ENCODE measurements around the gene ANKS1B. TPM values are rescaled to one million over a fixed set of nuclear protein-coding genes. Genes with fewer than 3 reads are reported as not detected.

ANKS1B gene
- total and polyA plus RNA-seq, 4 donors = 0.03 to 3.4 (median 0.53) TPM

- no peak overlapping the region for H3K9ac ChIP-seq (ENCODE audit: low read depth in 1 of 2, low read length in 2 of 2)
- H3K4me3 ChIP-seq (ENCODE audit: low read depth in 1 of 3, low read length in 3 of 3) = no peak overlapping the region
- 83% methylated on average over 2 of the region's 2 CpGs for WGBS
- TF ChIP-seq CTCF (IDR thresholded peaks at IDR 0.05; ENCODE audit: low read depth, low read length, missing input control) (no peak), TAF1 (conservative IDR thresholded peaks at IDR 0.05) (no peak), NR2F2 (IDR thresholded peaks at IDR 0.05) (no peak), RAD21 (IDR thresholded peaks at IDR 0.05) (no peak), JUND (IDR thresholded peaks at IDR 0.05) (no peak), SP1 (IDR thresholded peaks at IDR 0.05) (no peak), HNF4A (conservative IDR thresholded peaks at IDR 0.05) (no peak), ATF3 (IDR thresholded peaks at IDR 0.05) (no peak), REST (IDR thresholded peaks at IDR 0.05) (no peak), FOXA2 (IDR thresholded peaks at IDR 0.05) (no peak), GABPA (IDR thresholded peaks at IDR 0.05 in 1 of 2, conservative IDR thresholded peaks at IDR 0.05 in 1 of 2) (no peak), HNF4G (IDR thresholded peaks at IDR 0.05) (no peak), YY1 (IDR thresholded peaks at IDR 0.05) (no peak), MAX (IDR thresholded peaks at IDR 0.05) (no peak)
- H3K36me3 ChIP-seq (ENCODE audit: control insufficient read depth in 4 of 4, insufficient read depth in 3 of 4, low read depth in 1 of 4, low read length in 3 of 4) = peaks cover 0 to 2% (median 0%) of the 10 kb centered on the region in 4 donors
- no peak overlapping the region for H3K27ac ChIP-seq (ENCODE audit: low read depth in 1 of 2, low read length in 2 of 2)
- H3K4me1 ChIP-seq (ENCODE audit: control insufficient read depth in 4 of 4, insufficient read depth in 4 of 4, low read length in 3 of 4) = no peaks in the 10 kb centered on the region
- DNase-seq (ENCODE audit: low spot score) = no peak
- no peaks in the 10 kb centered on the region for H3K9me3 ChIP-seq (ENCODE audit: control insufficient read depth in 4 of 4, low read length in 3 of 4)
- H3K27me3 ChIP-seq (ENCODE audit: control insufficient read depth in 4 of 4, insufficient read depth in 4 of 4, low read length in 3 of 4) = no peaks in the 10 kb centered on the region
These were observed 18.3 kb downstream of the ANKS1B start for GRCh38 chr12:99966429-99966828.

GRCh38 chr12:99960311-99960710 is 24.4 kb downstream of the ANKS1B start:
- WGBS = 69% methylated on average over 3 of the region's 3 CpGs
- Histone ChIP-seq H3K27me3 (ENCODE audit: control insufficient read depth in 4 of 4, insufficient read depth in 4 of 4, low read length in 3 of 4) (no peaks in the 10 kb centered on the region), H3K9ac (ENCODE audit: low read depth in 1 of 2, low read length in 2 of 2) (no peak overlapping the region), H3K4me1 (ENCODE audit: control insufficient read depth in 4 of 4, insufficient read depth in 4 of 4, low read length in 3 of 4) (peaks cover 3 to 9% (median 5%) of the 10 kb centered on the region in 4 donors), H3K4me3 (ENCODE audit: low read depth in 1 of 3, low read length in 3 of 3) (no peak overlapping the region), H3K36me3 (ENCODE audit: control insufficient read depth in 4 of 4, insufficient read depth in 3 of 4, low read depth in 1 of 4, low read length in 3 of 4) (no peaks in the 10 kb centered on the region), H3K9me3 (ENCODE audit: control insufficient read depth in 4 of 4, low read length in 3 of 4) (no peaks in the 10 kb centered on the region), H3K27ac (ENCODE audit: low read depth in 1 of 2, low read length in 2 of 2) (no peak overlapping the region)
- TF ChIP-seq NR2F2 (IDR thresholded peaks at IDR 0.05) = no peak
- TF ChIP-seq EGR1 (IDR thresholded peaks at IDR 0.05; ENCODE audit: low read depth in 2 of 2) = no peak
- no peak for TF ChIP-seq FOXA1 (IDR thresholded peaks at IDR 0.05)
- DNase-seq (ENCODE audit: low spot score) = no peak
